HG03095 (cell line): Measurements from ENCODE around the gene LTBP1.
"Not testable (repeated sequence)": the region's sequence is repeated elsewhere in the genome, so short reads cannot be mapped to it uniquely, and the experiment has no call there.

Experiments used
- ATAC-seq: cut with Tn5 transposase; IDR thresholded peaks from one replicate; pipeline ENCODE4 v1.9.1; 2021; ENCODE audit warnings: moderate library complexity; ENCODE audit not compliant: unreplicated experiment

The LTBP1 gene

GRCh38 chr2:33437297-33437696, 490.5 kb downstream of the LTBP1 start:
- no peak for ATAC-seq

DNA sequence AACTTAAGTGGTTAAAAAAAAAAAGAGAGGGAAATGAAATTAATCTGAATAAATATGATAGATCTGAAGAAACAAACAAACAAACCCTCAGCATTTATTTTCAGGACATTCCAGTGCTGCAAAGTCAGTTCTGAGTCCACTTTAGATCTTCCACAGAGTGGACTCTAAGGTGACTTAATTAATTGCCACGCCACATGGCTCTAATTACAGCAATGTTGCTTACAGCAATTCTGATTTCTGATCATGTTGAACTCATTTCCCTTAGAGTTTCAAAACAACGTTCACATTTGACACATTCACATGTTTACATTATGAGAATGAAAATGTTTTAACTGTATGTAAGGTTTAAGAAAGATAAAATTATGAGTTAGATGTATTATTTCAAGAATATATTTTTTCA, 491.1 kb downstream of the LTBP1 start:
- no peak for ATAC-seq

GRCh38 chr2:33441235-33441810, 494.6 kb downstream of the LTBP1 start:
- no peak for ATAC-seq

- not testable (repeated sequence) for ATAC-seq
Measured at GRCh38 chr2:33442052-33442451, 495.3 kb downstream of the LTBP1 start.

DNA sequence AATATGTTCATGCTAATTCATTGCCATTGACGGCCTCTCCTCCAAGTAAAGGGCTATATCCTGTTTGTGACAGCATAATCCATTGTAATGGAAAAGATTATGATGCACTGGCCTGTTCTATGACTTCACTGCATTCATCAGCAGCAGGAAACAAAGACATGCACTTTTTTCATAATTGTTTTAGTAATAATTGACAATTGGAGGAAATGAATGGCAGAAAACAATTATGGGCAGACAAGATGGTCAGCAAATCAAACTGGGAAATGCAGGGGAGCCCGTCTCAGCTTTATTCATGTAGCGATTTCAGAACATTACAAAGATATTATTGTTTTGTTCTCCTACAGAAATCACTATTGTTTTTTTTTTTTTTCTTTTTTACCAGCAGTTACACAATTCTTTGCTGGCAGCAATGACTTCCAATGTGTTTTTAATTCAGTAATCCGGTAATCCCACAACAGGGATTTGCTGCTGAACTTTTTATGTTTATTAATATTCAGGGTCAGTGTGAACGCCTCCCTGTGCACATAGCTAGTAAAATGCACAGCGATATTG, 495.9 kb downstream of the LTBP1 start:
- no peak for ATAC-seq

DNA sequence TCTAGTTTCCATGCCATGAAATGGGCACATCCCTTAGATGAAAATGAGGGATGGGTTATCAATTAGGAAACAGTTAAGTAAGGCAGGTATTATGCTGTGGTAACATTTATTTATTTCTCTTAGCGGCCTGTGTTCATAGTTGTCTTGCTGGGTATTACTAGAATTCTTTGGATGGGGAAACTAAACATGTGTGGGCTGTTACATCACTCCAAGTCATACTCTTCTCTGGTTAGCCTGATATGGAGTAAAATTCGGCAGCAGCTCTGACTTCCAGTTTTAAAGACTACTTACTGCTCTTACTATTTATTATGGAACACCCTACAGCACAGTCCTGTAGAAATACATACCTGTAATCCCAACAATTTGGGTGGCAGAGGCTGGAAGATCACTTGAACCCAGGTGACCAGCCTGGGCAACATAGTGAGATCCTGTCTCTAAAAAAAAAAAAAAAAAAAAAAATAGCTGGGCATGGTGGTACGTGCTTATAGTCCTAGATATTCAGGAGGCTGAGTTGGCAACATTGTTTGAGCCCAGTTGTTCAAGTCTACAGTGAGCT, 496.6 kb downstream of the LTBP1 start:
- no peak for ATAC-seq

DNA sequence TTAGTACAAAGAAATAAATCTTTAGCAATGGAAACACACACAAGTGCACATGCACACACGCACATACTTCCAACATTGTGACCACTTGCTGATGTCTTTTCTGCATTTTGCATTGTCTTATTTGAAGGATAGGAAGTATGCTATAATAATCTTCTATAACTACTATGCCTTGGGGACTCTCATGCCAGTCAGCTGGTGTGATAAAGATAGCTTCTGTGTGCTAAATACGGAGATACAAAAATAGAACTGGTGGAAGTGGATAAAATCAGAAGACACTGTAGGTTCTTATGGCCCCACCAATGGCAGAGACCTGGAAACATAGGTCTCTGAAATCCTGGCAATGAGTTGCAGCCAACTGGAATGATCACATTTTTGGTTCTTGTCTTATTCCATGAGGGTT, 498.2 kb downstream of the LTBP1 start:
- ATAC-seq: no peak

DNA sequence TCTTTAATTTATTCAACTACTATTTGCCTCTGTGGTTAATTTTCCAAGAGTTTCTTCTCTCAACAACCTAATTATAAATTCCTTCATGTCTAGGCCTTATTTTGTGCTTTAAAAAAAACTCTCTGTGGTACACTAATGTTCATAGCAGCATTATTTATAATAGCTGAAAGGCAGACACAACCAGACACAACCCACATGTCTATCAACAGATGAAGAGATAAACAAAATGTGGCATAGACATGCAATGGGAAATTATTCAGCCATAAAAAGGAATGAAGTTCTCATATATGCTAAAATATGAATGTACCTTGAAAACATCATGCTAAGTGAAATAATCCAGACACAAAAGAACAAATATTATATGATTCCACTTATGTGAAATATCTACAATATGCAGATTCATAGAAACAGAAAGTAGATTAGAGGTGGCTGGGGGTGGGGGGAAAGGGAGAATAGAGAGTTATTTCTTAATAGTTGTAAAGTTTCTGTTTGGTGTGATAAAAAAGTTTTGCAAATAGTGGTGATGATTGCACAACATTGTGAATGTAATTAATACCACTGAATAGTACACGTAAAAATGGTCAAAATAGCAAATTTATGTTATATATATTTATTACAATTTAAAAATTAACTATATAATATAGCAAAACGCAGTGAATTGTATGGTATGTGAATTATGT, 501.6 kb downstream of the LTBP1 start:
- no peak for ATAC-seq
